SU-DHL-6 (cell line): Measurements from ENCODE around the gene CGA.

Experiments
- H2AFZ ChIP-seq: fragments of 200-600 bp; sonication (generic); 2 replicates; pipeline ENCODE4 v1.6.1; 2014; ENCODE audit warnings: low read depth, mild to moderate bottlenecking, moderate library complexity, mixed read lengths, antibody characterized with exemption, low read length; ENCODE audit not compliant: severe bottlenecking
- H3F3A ChIP-seq: fragments of 200-600 bp; shearing (Covaris generic); 2 replicates; pipeline ENCODE4 v1.6.0; 2016; ENCODE audit warnings: antibody characterized with exemption, mild to moderate bottlenecking; ENCODE audit not compliant: insufficient read depth
- H3K27ac ChIP-seq: fragments of 200-600 bp; sonication (generic); 2 replicates; pipeline ENCODE4 v1.5.1; 2016; ENCODE audit warnings: low read depth, mild to moderate bottlenecking, low read length, moderate library complexity, mixed read lengths
- H3K27me3 ChIP-seq: fragments of 200-600 bp; sonication (generic), shearing (Covaris generic); 2 replicates; pipeline ENCODE4 v1.6.0; 2014; ENCODE audit warnings: mild to moderate bottlenecking, low read length
- H3K36me3 ChIP-seq: fragments of 200-600 bp; sonication (generic); 2 replicates; pipeline ENCODE4 v1.6.1; 2014; ENCODE audit warnings: mild to moderate bottlenecking, low read length, mixed read lengths
- H3K4me2 ChIP-seq: fragments of 300-600, 200-600 bp; shearing (Covaris generic), sonication (generic); 2 replicates; pipeline ENCODE4 v1.6.0; 2014; ENCODE audit warnings: low read length, low read depth, mild to moderate bottlenecking; ENCODE audit not compliant: poor library complexity, severe bottlenecking
- H3K4me3 ChIP-seq: fragments of 200-600 bp; sonication (generic); 2 replicates; pipeline ENCODE4 v1.5.1; 2014; ENCODE audit warnings: antibody characterized with exemption, low read length, mild to moderate bottlenecking, mixed read lengths; ENCODE audit not compliant: insufficient read depth, poor library complexity, severe bottlenecking
- H3K79me2 ChIP-seq: fragments of 200-600 bp; sonication (generic); 2 replicates; pipeline ENCODE4 v1.6.1; 2014; ENCODE audit warnings: mild to moderate bottlenecking, low read length, moderate library complexity; ENCODE audit not compliant: insufficient read depth
- H3K9ac ChIP-seq: fragments of 200-600 bp; sonication (generic); 2 replicates; pipeline ENCODE4 v1.7.0; 2014; ENCODE audit warnings: mild to moderate bottlenecking, low read length
- H3K9me2 ChIP-seq: fragments of 200-600 bp; sonication (generic); replicated peaks from 2 replicates; pipeline ENCODE4 v1.6.1; 2014; ENCODE audit warnings: low read length; ENCODE audit not compliant: insufficient read depth
- H3K9me3 ChIP-seq: fragments of 200-600 bp; sonication (generic); 2 replicates; pipeline ENCODE4 v1.6.1; 2014; ENCODE audit warnings: low read length, mixed read lengths; ENCODE audit not compliant: insufficient read depth
- H4K20me1 ChIP-seq: fragments of 200-600 bp; sonication (generic); 2 replicates; pipeline ENCODE4 v1.6.1; 2014; ENCODE audit warnings: low read depth, mild to moderate bottlenecking, antibody characterized with exemption, low read length, moderate library complexity, mixed read lengths
- EZH2phosphoT487 ChIP-seq: fragments of 200-600 bp; sonication (generic), shearing (Covaris generic); conservative IDR thresholded peaks from 2 replicates; pipeline ENCODE4 v1.6.1; 2018; ENCODE audit warnings: mild to moderate bottlenecking, antibody characterized with exemption, low read length, moderate library complexity, mixed read lengths
- TF ChIP-seq, protein P1 (sequence below): fragments of 200-600 bp; sonication (generic); IDR thresholded peaks from one replicate; pipeline ENCODE4 v1.5.1; 2017; ENCODE audit warnings: antibody characterized with exemption, mild to moderate bottlenecking, low read length, moderate library complexity; ENCODE audit not compliant: insufficient read depth, poor library complexity, severe bottlenecking

The CGA gene

DNA sequence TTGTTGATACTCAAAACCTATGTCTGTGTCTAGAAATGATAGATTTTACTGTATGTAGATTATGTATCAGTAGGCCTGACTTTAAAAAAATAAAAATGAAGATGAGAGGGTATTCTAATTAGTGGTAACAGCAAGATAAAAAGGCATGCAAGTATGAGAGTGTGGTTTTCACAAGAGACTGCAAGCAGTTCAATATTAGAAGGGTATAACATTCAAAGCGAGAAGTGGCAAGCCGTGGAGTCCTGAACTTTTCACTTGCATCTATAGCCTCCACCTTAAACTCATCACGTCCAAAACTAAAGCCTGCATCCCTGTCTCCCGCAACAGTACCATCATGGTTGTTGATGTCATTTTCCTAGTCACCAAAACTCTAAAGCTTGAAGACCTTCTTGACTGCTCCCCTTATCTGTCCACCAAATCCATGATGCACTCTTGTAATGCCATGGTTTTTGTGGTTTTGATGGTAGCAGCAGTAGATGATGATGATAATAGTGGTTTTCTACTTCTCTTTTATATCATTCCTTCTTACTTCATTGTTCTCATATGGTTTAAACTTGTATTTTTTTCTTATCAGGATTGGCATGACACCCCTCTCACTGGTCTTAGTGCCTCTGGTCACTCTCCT is 9.2 kb upstream of the CGA start:
- TF ChIP-seq, protein P1, sequence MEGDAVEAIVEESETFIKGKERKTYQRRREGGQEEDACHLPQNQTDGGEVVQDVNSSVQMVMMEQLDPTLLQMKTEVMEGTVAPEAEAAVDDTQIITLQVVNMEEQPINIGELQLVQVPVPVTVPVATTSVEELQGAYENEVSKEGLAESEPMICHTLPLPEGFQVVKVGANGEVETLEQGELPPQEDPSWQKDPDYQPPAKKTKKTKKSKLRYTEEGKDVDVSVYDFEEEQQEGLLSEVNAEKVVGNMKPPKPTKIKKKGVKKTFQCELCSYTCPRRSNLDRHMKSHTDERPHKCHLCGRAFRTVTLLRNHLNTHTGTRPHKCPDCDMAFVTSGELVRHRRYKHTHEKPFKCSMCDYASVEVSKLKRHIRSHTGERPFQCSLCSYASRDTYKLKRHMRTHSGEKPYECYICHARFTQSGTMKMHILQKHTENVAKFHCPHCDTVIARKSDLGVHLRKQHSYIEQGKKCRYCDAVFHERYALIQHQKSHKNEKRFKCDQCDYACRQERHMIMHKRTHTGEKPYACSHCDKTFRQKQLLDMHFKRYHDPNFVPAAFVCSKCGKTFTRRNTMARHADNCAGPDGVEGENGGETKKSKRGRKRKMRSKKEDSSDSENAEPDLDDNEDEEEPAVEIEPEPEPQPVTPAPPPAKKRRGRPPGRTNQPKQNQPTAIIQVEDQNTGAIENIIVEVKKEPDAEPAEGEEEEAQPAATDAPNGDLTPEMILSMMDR = no peak
- Histone ChIP-seq H3K9ac (no peak overlapping the region), H3K4me3 (no peak overlapping the region), H3K4me2 (no peak overlapping the region), H2AFZ (no peak overlapping the region), H3K9me3 (no peaks in the 10 kb centered on the region), H3K9me2 (no peaks in the 10 kb centered on the region), H3K27me3 (no peaks in the 10 kb centered on the region), H3K79me2 (no peaks in the 10 kb centered on the region), H3F3A (no peaks in the 10 kb centered on the region), H3K27ac (no peak overlapping the region), H4K20me1 (no peaks in the 10 kb centered on the region), H3K36me3 (no peaks in the 10 kb centered on the region)

DNA sequence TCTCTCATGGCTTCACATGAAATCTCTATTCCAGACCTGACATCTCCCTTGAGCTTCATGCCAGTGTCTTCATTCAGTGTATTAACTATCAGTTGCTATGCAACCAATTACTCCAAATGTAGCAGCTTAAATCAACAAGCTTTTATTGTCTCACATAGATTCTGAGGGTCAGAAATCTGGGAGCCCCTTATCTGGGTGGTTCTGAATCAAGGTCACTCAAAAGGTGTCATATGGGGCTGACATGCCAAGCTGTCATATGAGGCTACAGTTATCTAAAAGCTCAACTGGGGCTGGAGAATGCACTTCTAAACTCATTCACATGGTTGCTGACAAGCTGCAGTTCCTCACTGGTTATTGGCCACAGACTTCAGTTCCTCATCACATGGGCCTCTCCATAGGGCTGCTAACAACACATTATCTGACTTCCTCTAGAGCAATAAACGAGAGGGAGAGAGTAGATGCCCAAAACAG is 7.3 kb upstream of the CGA start:
- no peak overlapping the region for H3K4me3 ChIP-seq
- no peak overlapping the region for H3K9ac ChIP-seq
- H3K4me2 ChIP-seq = no peak overlapping the region
- H3K27ac ChIP-seq = no peak overlapping the region
- TF ChIP-seq, protein P1 = no peak
- no peak for TF ChIP-seq EZH2phosphoT487
- H2AFZ ChIP-seq = no peak overlapping the region
- no peaks in the 10 kb centered on the region for H3K9me3 ChIP-seq
- H3K79me2 ChIP-seq = no peaks in the 10 kb centered on the region
- no peaks in the 10 kb centered on the region for H4K20me1 ChIP-seq
- H3K36me3 ChIP-seq = no peaks in the 10 kb centered on the region
- no peaks in the 10 kb centered on the region for H3F3A ChIP-seq
- H3K9me2 ChIP-seq = no peaks in the 10 kb centered on the region
- H3K27me3 ChIP-seq = no peaks in the 10 kb centered on the region

DNA sequence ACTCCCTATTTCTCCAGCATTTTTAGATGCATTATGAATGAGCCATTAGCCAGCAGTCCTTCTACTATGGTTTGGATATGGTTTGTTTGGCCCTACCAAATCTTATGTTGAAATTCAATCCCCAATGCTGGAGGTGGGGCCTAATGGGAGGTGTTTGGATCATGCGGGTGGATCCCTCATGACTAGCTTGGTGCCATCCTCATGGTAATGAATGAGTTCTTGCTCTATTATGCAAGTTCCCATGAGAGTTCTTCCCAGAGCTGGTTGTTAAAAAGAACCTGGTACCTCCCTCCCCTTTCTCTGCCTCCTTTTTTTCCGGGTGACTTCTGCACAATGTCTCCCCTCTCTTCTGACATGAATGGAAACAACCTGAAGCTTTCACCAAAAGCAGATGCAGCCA is 6.2 kb upstream of the CGA start:
- no peaks in the 10 kb centered on the region for H3K9me2 ChIP-seq
- no peaks in the 10 kb centered on the region for H3K79me2 ChIP-seq
- no peak overlapping the region for H3K4me2 ChIP-seq
- no peak for TF ChIP-seq EZH2phosphoT487
- TF ChIP-seq, protein P1 = no peak
- no peak overlapping the region for H2AFZ ChIP-seq
- no peaks in the 10 kb centered on the region for H4K20me1 ChIP-seq
- no peaks in the 10 kb centered on the region for H3K9me3 ChIP-seq
- H3F3A ChIP-seq = no peaks in the 10 kb centered on the region
- no peak overlapping the region for H3K4me3 ChIP-seq
- H3K27ac ChIP-seq = no peak overlapping the region
- no peaks in the 10 kb centered on the region for H3K27me3 ChIP-seq
- no peak overlapping the region for H3K9ac ChIP-seq
- H3K36me3 ChIP-seq = no peaks in the 10 kb centered on the region
